SKM-1 treated with dmso at 0.1 percent for 144 hours (cell line): ENCODE results near the gene FOXN1.
A peak's percentile ranks its signal among the peaks of the same experiment; 100 is the strongest.

ENCODE experiments used
- DNase-seq: peaks from one replicate; lab custom pipeline; 2025; ENCODE audit not compliant: unreplicated experiment; lab: John Stamatoyannopoulos, UW

The FOXN1 gene

DNA sequence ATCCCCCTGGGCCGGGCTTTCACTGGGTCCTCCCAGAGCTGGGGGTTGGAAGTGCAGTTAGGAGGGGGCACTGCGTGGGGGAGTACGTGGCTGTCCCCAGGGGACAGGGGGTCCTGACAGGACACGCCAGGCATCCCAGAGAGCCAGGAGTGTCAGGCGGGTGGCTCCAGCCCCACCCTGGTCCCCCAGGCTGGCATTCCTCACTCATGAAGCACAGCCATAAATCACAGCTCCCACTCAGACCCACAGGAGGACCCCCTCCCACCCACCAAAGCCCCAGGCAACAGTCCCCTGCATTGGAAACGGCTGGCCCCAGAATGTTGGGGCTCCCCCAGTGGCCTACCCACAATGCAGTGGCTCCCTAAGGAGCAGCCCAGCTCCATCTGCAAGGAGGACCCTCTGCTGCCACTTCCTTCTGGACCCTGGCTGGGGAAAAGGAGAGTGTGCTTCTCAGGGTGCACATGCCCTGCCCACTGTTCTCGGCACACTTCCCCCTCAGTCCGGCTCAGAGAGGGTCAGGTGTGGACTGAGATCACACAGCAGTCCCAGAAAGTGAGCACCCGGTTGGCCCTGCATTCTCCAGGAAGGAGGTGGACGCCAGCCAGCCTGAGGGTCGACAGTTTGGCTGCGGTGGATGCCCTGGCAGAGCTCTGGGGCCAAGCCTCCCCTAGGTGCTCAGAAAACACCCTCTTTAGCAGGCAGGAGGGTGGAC, 7.3 kb upstream of the FOXN1 start:
- DNase-seq, result no peak

GRCh38 chr17:28499364-28499664, 6.8 kb upstream of the FOXN1 start:
- DNase-seq, result no peak

DNA sequence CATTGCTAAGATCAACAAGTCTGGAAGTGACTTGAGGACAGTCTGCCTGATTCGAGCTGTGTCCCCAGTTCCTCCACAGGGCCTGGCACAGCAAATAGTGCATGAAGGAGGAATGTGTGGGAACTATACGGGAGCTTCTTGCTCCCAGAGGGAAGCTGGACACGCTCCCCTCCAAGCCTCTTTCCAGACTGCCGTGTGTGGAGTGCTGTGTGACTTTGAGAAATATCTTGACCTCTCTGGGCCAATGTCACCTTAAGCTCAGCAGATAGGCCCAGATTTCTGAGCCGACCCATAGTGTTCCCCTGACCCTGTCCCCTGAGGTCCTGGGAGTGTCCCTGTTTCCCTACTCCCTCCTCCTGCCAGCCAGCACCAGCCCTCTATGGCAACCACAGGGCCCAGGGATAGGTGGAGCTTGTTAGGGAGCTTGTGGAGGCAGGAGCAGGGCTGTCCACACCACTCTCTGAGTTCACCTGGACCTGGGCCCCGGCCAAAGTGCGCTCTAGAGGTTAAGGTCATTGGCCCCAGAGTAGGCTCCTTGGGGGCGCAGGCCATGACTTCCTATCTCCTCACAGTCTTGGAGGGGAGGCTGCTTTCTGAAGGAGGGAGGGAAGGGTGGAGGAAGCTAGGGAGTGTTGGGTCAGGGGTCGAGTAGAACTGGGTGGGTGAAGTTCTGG, 6.3 kb upstream of the FOXN1 start:
- no peak for DNase-seq

- DNase-seq, result no peak
Measured at GRCh38 chr17:28500712-28501379, 5.3 kb upstream of the FOXN1 start.

GRCh38 chr17:28501421-28502284, 4.5 kb upstream of the FOXN1 start:
- no peak for DNase-seq

DNA sequence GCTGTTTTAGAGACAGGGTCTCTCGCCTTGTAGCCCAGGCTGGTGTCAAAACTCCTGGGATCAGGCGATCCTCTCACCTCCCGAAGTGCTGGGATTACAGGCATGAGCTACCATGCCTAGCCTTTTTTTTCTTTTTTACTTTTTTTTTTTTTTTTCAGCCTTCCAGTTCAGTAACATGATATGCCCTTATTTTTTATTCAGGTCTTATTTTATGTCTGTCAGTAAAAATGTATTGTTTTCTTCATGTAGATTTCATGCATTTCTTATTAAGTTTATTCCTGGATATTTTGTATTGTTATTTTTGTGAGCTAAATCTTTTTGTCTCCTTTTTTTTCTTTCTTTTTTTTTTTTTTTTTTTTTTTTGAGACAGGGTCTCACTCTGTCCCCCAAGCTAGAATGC, 2.7 kb upstream of the FOXN1 start:
- no peak for DNase-seq

DNA sequence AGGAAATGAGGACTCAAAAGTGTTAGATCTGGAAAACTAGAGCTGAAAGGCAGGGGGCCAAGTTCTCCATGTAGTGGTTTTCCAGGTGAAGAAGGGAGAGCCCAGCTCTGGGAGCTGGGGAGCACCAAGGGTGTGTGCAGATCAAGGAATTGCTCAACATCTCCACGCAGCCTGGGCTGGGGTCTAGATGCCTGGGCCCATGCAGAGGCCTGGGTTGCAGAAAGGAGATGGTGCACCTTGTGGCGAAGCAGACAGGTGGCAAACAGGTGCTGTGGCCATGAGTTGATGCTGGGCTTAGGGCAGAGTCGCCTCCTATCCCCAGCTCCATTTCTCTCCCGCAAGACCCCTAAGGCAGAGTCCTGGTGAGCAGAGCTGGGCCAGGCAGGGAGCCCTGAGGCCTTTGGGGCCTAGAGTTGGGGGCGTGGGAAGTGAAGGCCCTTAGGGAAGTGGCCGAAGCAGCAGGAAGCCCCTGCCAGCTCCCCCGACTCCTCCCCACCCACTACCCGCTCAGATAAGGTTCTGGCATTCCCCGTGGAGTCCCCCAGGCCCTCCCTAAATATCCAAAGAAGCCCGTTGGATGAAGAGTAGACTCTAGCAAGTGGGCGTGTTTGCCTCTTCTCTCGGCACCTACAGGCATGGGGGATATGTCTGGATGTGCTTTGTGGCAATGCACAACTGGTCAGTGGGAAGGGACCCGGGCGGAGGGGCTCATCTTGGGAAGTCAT, 777 bp downstream of the FOXN1 start:
- no peak for DNase-seq

GRCh38 chr17:28507567-28508203, 1.5 kb downstream of the FOXN1 start:
- no peak for DNase-seq

DNA sequence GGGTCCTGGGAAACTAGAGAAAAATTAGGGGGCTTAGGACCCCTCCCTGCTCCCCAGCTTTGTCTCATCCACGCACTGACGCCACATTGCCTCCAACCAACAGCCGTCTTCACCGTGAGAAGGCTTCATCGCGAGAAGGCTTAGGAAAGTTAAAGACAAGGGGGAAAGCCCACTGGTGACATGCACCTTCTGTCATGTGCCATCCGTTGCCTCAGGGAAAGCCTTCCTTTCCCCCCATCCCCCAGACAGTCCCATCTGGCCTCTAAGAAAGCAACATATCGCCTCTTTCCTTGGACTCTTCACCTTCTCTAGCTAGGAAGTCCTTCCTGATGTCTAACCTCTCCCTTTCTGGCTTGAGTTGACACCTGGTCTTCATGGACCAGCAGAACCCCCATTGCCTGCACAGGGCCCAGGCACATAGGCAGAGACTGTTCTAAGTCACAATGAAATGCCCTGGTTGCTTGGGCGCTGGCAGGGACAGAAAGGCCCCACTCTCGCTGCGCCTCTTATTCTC, 2.1 kb downstream of the FOXN1 start:
- no peak for DNase-seq

- DNase-seq, result peak; percentile 42
Measured at GRCh38 chr17:28509789-28510188, 3.6 kb downstream of the FOXN1 start.

- DNase-seq, result no peak
Measured at GRCh38 chr17:28511858-28512461, 5.8 kb downstream of the FOXN1 start.

DNA sequence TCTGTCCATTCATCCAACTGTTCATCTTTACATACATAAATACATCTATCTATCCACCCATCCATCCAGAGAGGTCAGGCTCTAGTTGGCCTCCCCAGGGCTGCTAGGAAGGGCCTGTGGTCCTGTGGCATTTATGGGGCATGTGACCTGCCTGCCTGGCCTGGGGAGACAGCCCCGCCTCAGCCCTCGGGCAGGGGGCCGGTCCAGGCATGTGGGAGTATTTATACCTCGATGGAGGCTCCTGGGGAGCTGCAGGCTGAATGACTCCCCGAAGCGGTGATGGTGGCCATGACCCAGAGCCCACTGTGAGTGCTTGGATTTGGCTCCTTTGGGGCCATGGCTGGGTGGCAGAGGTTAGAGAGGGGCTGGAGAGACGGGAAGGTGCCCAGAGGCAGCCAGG, 7.3 kb downstream of the FOXN1 start:
- DNase-seq, result no peak

DNA sequence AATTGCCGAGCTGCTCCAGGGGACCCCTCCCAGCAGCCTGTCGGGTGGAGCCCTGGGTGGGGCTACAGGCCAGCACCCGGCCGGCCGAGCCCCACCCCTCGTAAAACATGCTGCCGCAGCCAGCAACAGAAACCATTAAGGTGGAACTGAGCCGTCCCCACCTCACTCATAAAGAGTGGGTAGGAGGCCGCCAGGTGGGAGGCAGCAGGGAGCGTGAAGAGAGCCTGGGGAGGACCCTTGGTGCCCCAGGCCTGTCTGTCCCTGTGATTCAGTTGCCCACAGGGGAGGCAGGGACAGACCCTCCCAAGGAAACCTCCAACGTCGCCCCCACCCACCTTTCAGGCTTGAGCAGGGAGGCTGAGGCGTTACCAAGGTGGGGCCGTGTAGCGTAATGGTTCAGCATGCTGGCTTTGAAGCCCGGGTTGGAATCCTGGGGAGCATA, 8.4 kb downstream of the FOXN1 start:
- no peak for DNase-seq

- no peak for DNase-seq
Measured at GRCh38 chr17:28515518-28515917, 9.4 kb downstream of the FOXN1 start.

DNA sequence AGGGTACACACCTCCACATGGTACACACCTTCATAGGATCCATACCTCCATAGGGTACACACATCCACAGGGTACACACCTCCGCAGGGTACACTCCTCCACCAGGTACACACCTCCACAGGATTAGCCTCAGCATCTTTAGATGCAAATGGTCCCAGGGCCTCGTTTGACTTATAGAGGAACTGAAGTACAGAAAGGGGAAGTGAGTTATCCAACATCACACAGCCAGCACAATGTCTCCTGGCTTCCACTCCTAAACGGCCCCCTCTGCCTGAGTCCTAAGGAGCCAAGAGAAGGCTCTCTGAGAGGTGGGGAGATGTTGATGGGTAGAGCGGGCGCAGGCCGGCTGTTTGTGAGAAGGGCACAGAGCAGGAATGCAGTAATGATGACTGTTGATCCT, 12.0 kb downstream of the FOXN1 start:
- DNase-seq, result peak; percentile 47

DNA sequence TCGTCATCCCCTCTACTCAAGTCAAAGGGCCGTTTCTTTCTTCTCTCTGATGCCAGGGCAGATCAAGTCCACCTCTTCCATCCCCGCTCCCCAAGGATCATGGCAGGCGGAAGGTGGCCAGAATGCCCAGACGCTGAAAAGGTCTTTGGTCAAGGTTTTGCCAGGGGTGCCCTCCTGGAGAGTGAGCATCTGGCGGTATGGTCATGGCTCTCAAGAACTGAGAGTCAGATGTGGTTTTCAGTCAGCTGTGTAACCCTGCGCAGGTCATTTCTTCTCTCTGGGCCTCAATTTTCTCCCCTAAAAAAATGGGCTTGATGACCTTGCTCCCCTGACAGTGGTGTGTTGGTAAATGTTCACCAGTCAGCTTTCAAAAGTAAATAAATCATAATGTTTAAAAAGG, 12.4 kb downstream of the FOXN1 start:
- no peak for DNase-seq

DNA sequence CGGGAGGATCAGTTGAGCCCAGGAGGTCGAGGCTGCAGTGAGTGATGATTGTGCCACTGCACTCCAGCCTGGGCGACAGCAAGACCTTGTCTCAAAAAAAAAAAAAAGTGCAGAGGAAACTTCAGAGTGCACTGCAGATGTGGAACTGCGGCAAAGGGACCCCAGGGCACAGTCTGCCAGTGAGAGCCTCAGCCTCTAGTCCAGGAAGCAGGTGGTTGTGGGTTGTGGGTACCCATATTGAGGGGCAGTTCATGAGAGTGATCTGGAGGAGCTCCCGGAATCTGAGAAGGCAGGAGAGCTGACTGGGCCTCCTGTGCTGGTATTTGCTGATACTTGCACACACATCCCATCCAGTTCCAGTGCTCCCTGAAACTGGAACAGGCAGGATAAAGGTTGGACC, 13.1 kb downstream of the FOXN1 start:
- DNase-seq, result no peak

- no peak for DNase-seq
Measured at GRCh38 chr17:28520687-28521086, 14.5 kb downstream of the FOXN1 start.

- DNase-seq, result no peak
Measured at GRCh38 chr17:28521311-28522085, 15.3 kb downstream of the FOXN1 start.
